ENCODE results near the gene ASCC1.

ASCC1 gene

DNA sequence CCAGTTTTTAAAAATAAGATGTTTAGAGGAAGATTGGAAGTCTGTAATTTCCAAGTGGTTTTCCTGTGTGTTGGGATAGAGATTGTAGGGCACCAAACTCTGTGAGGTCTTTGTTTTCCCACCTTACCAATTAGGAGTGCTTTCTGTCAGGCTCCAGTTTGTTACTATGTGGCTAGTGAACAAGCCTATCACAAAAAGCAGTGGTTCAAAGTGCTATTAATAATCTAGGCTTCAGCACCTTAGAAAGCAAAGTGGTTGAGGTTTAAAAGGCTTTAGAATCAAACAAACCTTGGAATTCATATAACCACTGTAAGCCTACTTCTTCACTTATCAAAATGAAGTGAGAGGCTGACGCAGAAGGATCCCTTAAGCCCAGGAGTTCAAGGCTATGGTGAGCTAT, 11.4 kb downstream of the ASCC1 start:
- Histone ChIP-seq H3K4me3 (replicated peaks; ENCODE audit: low read depth, low read length) (no peak overlapping the region), H3K36me3 (ENCODE audit: control insufficient read depth, insufficient read depth, low read length) (peaks cover 8% of the 10 kb centered on the region), H3K27me3 (replicated peaks; ENCODE audit: control insufficient read depth, insufficient read depth, low read length) (no peaks in the 10 kb centered on the region)
- no peak for DNase-seq (ENCODE audit: extremely low read depth, insufficient read length)
- no peak for TF ChIP-seq CTCF (IDR thresholded peaks at IDR 0.05; ENCODE audit: insufficient read depth, low read length, poor library complexity, severe bottlenecking)

GRCh38 chr10:72204296-72204695, 11.8 kb downstream of the ASCC1 start:
- H3K27me3 ChIP-seq (replicated peaks; ENCODE audit: control insufficient read depth, insufficient read depth, low read length), result no peaks in the 10 kb centered on the region
- TF ChIP-seq CTCF (IDR thresholded peaks at IDR 0.05; ENCODE audit: insufficient read depth, low read length, poor library complexity, severe bottlenecking), result no peak
- no peak overlapping the region for H3K4me3 ChIP-seq (replicated peaks; ENCODE audit: low read depth, low read length)
- no peak for DNase-seq (ENCODE audit: extremely low read depth, insufficient read length)
- H3K36me3 ChIP-seq (ENCODE audit: control insufficient read depth, insufficient read depth, low read length), result peaks cover 8% of the 10 kb centered on the region

- DNase-seq (ENCODE audit: extremely low read depth, insufficient read length), result no peak
- peaks cover 6% of the 10 kb centered on the region; the same call in 1 of the 2 replicates for H3K36me3 ChIP-seq (ENCODE audit: control insufficient read depth, insufficient read depth, low read length)
- no peak for TF ChIP-seq CTCF (IDR thresholded peaks at IDR 0.05; ENCODE audit: insufficient read depth, low read length, poor library complexity, severe bottlenecking)
- no peaks in the 10 kb centered on the region for H3K27me3 ChIP-seq (replicated peaks; ENCODE audit: control insufficient read depth, insufficient read depth, low read length)
- H3K4me3 ChIP-seq (replicated peaks; ENCODE audit: low read depth, low read length), result no peak overlapping the region
Observed at GRCh38 chr10:72201293-72201692, 14.8 kb downstream of the ASCC1 start.

GRCh38 chr10:72200883-72201282, 15.2 kb downstream of the ASCC1 start:
- Histone ChIP-seq H3K36me3 (ENCODE audit: control insufficient read depth, insufficient read depth, low read length) (peaks cover 6% of the 10 kb centered on the region), H3K27me3 (replicated peaks; ENCODE audit: control insufficient read depth, insufficient read depth, low read length) (no peaks in the 10 kb centered on the region), H3K4me3 (replicated peaks; ENCODE audit: low read depth, low read length) (no peak overlapping the region)
- no peak for TF ChIP-seq CTCF (IDR thresholded peaks at IDR 0.05; ENCODE audit: insufficient read depth, low read length, poor library complexity, severe bottlenecking)
- DNase-seq (ENCODE audit: extremely low read depth, insufficient read length), result no peak

DNA sequence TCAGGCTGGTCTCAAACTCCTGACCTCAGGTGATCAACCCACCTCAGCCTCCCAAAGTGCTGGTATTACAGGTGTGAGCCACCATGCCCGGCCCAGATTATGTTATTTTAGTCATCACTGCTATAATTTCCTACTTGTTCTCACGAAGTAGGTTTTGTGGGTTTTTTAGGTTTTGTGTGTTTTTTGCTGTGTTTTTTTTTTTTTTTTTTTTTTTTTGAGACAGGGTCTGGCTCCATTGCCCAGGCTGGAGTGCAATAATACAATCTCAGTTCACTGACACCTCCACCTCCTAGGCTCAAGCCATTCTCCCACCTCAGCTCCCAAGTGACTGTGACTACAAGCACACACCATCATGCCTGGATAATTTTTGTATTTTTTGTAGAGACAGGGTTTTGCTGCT, 21.1 kb downstream of the ASCC1 start:
- no peak for DNase-seq (ENCODE audit: extremely low read depth, insufficient read length)
- no peak for TF ChIP-seq CTCF (IDR thresholded peaks at IDR 0.05; ENCODE audit: insufficient read depth, low read length, poor library complexity, severe bottlenecking)
- Histone ChIP-seq H3K27me3 (replicated peaks; ENCODE audit: control insufficient read depth, insufficient read depth, low read length) (no peaks in the 10 kb centered on the region), H3K4me3 (replicated peaks; ENCODE audit: low read depth, low read length) (no peak overlapping the region), H3K36me3 (ENCODE audit: control insufficient read depth, insufficient read depth, low read length) (peaks cover 4% of the 10 kb centered on the region)

- Histone ChIP-seq H3K4me3 (replicated peaks; ENCODE audit: low read depth, low read length) (no peak overlapping the region), H3K27me3 (replicated peaks; ENCODE audit: control insufficient read depth, insufficient read depth, low read length) (no peaks in the 10 kb centered on the region), H3K36me3 (ENCODE audit: control insufficient read depth, insufficient read depth, low read length) (peaks cover 4% of the 10 kb centered on the region)
- no peak for TF ChIP-seq CTCF (IDR thresholded peaks at IDR 0.05; ENCODE audit: insufficient read depth, low read length, poor library complexity, severe bottlenecking)
- no peak for DNase-seq (ENCODE audit: extremely low read depth, insufficient read length)
Observed at GRCh38 chr10:72186982-72187330, 29.1 kb downstream of the ASCC1 start.
